Activated CD8-positive, alpha-beta memory T cell treated with anti-CD3 and anti-CD28 coated beads, Interleukin-2, amount 50 U/mL, for 24 hours (primary cell): Measurements from ENCODE around the gene KLHL22.
A peak's percentile ranks its signal among the peaks of the same experiment; 100 is the strongest.
"Not testable (repeated sequence)": the region's sequence is repeated elsewhere in the genome, so short reads cannot be mapped to it uniquely, and the experiment has no call there.

ENCODE experiments used
- DNase-seq: peaks from one replicate; pipeline ENCODE4 v3.0.0-alpha.2; 2020; ENCODE audit errors: extremely low read depth

KLHL22 gene

GRCh38 chr22:20469110-20469868 is 26.3 kb downstream of the KLHL22 start:
- DNase-seq, result no peak

DNA sequence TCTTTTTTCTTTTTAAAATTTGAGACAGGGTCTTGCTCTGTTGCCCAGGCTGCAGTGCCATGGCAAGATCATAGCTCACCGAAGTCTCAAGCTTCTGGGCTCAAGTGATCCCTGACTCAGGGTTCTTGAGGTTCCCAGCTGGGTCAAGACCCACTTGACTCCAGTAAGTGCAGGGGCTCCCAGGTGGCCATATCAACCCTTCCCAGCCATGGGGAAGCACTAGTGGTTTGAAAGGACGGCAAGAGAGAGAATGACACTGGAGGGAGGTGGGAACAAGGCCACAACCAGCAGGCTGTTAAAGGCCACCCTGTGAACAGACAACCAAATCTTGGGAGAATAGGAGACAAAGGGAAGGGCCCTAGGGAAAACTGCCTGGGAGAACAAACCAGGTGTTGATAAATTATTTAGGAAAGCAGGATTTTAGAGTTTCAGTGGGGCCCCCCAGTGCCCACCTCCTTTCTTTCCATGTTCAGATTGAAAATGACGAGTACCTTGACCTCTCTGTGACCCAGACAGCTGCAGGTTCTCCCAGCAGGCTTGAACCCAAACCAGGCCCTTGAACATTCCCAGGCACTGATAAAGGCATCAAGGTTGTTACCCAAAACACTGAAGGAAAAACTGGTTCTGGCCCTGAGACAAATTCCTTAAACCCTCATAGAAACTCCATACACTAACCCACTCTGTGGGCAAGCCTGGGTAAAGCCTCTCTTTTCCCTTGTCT is 28.8 kb downstream of the KLHL22 start:
- no peak for DNase-seq

- no peak for DNase-seq
These were observed 29.9 kb downstream of the KLHL22 start for GRCh38 chr22:20465759-20466077.

GRCh38 chr22:20464912-20465758 is 30.5 kb downstream of the KLHL22 start:
- no peak for DNase-seq

DNA sequence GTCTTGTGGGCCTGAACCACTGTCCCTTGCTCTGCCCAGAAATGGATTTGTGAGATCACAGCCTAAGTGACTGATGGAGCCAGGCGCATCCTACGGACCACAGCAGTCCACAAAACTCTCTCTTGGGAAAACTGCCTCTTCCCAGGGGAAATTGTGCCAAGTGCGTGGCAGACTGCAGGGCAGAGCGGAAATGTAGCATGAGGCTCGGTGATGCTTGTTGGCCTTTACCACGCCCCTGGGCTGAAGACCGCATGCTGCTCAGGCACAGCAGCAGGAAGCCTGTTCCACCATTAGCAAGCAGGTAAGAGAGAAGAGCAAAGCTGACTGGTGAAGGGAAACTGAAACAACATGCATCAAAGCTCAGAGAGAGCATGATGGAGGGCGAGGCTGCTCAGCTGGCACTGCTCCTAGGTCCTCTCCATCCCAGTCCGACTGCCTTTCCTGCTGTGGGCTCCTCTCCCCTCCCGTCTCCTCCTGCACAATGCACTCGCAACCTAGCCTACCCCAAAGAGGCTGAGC is 31.4 kb downstream of the KLHL22 start:
- no peak for DNase-seq

DNA sequence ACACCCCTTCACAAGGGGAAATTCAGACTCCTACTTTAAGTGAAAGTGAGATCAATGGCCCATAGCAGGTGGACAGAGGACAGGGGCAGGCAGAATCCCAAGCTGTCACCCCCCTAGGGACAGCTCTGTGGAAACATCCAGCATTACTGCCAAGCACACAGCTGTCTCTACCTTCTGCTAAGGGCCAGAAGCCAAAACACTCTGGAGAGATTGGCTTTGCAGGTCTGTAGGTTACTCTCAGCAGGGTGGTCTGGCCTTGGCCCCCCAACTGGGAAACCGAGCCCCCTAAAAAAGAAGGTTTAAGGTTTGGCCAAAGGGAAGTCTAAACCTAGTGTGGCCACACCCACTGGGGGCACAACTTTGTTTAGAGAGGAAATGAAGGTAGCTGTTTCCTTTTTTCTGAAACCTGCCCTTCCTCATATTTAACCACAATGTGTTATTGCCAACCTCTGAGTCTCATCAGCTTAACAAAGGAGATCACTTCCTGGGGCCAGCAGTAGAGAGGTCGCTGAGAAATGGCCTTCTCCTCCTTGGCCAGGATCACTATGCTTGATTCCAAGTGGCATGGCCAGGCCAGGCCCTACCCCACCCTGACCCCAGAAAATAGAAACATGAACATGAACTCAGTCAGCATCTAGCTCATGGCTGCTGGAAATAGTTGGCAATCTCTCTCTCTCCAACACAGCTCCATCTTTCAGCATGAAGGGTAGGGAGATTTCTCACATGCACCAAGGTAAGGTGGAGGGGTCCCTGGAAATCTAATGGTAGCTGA is 32.1 kb downstream of the KLHL22 start:
- DNase-seq, result no peak

DNA sequence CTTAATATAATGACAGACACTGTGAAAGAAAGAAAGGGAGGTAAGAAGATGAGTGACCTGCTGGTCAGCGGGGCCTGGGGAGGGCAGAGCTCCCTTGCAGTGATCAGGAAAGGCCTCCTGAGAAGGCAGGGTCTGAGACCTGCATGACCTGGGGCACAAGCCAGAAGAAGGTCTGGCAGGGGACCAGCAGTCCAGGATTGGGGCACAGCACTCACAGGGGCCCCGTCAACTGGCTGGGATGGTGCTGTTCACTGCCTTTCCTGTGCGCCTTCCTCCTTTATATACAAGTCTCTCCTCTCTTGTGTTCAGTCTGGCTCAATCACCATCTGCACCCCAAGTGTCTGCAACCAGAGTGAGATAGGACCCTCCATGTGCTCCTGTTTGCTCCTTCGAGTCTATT is 35.7 kb downstream of the KLHL22 start:
- DNase-seq, result no peak

DNA sequence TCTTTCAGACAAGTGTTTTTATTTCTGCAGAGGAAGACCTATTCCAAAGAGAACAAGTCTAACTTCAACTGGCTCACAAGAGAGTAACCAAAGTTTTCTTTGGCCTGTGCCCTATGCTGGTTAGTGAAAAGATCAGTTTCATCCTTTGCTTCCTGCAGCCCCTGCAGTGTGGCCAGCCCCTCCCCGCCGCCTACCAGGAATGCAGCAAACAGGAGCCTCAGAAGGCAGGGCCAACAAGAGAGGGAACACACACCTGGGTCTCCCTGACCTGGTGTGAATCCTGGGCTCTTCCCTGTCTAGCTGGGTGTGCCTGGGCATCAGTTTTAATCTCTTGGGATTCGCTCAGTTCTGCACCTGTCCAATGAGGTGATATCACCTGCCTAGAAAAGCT is 36.4 kb downstream of the KLHL22 start:
- no peak for DNase-seq

- no peak for DNase-seq
These were observed 37.0 kb downstream of the KLHL22 start for GRCh38 chr22:20458530-20459151.

- no peak for DNase-seq
These were observed 37.9 kb downstream of the KLHL22 start for GRCh38 chr22:20457506-20458240.

DNA sequence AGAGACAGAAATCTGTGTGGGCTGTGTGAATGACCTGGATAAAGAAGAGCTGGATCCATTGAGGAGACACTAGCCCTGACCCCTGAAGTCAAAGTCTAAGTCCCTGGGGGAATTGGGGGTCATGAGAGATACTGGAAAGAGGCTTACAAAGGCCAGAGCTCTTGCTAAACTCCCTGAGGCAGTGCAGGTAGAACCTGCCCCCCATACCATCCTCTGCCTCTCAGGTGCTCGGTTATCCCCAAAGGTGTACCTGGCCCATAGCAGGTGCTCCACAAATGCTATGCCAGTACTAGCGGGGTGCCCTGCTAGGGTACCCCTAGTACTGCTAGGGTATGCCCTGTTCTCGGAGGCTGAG is 38.9 kb downstream of the KLHL22 start:
- DNase-seq, result no peak

GRCh38 chr22:20456064-20456721 is 39.4 kb downstream of the KLHL22 start:
- peak; percentile 48 for DNase-seq

- DNase-seq, result no peak
These were observed 39.9 kb downstream of the KLHL22 start for GRCh38 chr22:20455709-20456063.

GRCh38 chr22:20453222-20453621 is 42.4 kb downstream of the KLHL22 start:
- no peak for DNase-seq

DNA sequence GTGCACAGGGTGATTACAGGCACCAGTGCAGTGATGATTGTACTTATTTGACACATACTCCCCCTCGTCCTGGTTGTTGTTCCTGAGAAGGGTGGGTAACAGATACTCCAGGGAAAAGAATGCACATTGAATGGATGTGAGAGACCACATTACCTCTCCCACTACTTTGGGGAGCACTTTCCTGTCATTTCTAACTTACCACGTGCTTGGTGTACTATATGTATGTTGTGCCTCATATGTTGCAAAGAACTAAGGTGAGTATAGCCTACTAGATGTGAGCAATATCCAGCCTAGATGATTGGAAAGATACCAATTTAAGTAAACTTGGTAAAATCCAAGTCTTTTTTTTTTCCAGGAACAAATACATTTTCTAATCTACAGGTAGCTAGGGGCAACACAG is 43.7 kb downstream of the KLHL22 start:
- no peak for DNase-seq

DNA sequence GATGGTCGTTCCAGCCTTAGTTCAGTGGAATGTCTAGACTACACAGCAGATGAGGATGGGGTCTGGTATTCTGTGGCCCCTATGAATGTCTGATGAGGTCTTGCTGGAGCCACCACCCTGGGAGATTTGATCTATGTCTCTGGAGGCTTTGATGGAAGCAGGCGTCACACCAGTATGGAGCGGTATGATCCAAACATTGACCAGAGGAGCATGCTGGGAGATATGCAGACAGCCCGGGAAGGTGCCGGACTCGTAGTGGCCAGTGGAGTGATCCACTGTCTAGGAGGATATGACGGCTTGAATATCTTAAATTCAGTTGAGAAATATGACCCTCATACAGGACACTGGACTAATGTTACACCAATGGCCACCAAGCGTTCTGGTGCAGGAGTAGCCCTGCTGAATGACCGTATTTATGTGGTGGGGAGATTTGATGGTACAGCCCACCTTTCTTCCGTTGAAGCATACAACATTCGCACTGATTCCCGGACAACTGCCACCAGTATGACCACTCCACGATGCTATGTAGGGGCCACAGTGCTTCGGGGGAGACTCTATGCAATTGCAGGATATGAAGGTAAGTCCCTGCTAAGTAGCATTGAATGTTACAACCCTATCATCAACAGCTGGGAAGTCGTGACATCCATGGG is 44.3 kb downstream of the KLHL22 start:
- not testable (repeated sequence) for DNase-seq

DNA sequence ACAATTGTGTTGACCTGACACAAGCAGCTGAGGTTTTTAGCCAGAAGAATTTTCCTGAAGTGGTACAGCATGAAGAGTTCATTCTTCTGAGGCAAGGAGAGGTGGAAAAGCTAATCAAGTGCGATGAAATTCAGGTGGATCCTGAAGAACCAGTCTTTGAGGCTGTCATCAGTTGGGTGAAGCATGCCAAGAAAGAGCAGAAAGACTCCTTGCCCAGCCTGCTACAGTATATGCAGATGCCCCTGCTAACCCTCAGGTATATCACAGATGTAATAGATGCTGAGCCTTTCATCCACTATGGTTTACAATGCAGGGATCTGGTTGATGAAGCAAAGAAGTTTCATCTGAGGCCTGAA is 45.1 kb downstream of the KLHL22 start:
- no peak for DNase-seq

DNA sequence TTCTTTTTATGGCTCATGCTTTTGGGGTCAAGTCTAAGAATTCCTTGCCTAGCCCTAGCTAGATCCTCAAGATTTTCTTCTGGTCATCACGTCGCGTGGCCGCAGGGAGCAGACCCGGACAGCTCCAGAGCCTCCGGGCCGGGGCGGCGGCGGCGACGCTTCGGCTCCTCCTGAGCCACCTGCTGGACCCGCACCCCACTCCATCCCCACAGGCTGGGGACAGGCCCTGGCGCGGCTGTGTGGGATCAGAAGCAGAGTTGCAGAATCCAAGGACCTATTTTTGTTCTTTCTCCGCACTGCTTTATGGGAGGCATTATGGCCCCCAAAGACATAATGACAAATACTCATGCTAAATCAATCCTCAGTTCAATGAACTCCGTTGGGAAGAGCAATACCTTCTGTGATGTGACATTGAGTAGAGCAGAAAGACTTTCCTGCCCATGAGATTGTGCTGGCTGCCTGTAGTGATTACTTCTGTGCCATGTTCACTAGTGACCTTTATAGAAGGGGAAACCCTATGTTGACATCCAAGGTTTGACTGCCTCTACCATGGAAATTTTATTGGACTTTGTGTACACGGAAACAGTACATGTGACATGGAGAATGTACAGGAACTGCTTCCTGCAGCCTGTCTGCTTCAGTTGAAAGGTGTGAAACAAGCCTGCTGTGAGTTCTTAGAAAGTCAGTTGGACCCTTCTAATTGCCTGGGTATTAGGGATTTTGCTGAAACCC is 45.6 kb downstream of the KLHL22 start:
- no peak for DNase-seq

GRCh38 chr22:20448630-20449029 is 47.0 kb downstream of the KLHL22 start:
- DNase-seq, result no peak
